ENCODE measurements around the gene RFTN1. TPM values are rescaled to one million over a fixed set of nuclear protein-coding genes. Genes with fewer than 3 reads are reported as not detected.

RFTN1 gene
- total RNA-seq, 2 experiments from 2014 or later = 59.9 to 63.4 TPM

DNA sequence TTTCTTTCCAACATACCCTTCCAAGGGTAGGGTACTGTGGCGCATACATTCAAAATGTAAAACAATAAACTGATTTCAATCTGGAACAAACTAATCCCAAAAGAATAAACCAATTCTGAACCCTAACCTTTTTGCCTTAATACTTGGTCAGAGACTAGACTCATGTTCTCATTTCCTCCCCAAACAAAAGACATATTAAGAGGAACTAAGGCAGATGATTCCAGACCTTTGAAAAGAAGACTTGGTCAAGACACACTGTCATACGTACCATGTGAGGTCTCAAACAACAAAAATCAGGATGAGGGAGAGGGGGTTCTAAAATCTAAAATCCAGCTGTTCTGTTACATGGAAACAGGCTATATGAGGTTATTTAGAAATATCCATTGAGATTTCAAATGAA, 102.1 kb downstream of the RFTN1 start:
- H3K4me1 Mint-ChIP-seq (ENCODE audit: low read depth) = peaks cover 20% of the 10 kb centered on the region
- H3K27me3 Mint-ChIP-seq (ENCODE audit: low read depth) = no peaks in the 10 kb centered on the region
- POLR2A ChIA-PET = no interaction called here
- CTCF ChIA-PET = interaction anchor here (2.1 kb wide), 1 partner anchor 10 kb away, joined by 6 read pairs; no protein-coding TSS in a partner anchor
- no peak for ATAC-seq
- peaks cover 46% of the 10 kb centered on the region for H3K36me3 Mint-ChIP-seq (ENCODE audit: low read depth)
- no peak overlapping the region for H3K27ac Mint-ChIP-seq
- no peaks in the 10 kb centered on the region for H3K9me3 Mint-ChIP-seq (ENCODE audit: insufficient read depth)
- DNase-seq = no peak
- H3K4me3 Mint-ChIP-seq = no peak overlapping the region

DNA sequence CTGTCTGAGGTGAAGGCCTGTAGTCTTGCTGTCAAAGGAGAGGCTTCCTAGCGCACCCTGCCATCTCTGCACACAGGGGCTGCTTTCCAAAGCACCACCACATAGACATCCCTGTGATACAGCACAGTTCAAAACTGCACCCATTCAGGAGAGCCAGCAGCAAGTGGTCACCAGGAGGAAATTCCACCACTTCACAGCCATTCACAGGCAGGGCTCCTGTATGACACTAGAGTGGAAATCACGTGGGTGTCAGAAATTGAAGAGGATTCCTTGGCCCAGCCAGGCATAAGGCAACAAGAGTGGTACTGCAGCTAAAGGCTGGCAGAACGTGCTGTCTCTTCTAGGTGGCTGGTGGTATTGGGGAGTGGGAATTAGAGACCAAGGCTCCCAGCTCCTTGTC, 102.8 kb downstream of the RFTN1 start:
- H3K36me3 Mint-ChIP-seq (ENCODE audit: low read depth) = peaks cover 40% of the 10 kb centered on the region
- ChIA-PET POLR2A (no interaction called here), CTCF (no interaction called here)
- peaks cover 20% of the 10 kb centered on the region for H3K4me1 Mint-ChIP-seq (ENCODE audit: low read depth)
- H3K27ac Mint-ChIP-seq = no peak overlapping the region
- H3K4me3 Mint-ChIP-seq = no peak overlapping the region
- H3K27me3 Mint-ChIP-seq (ENCODE audit: low read depth) = no peaks in the 10 kb centered on the region
- H3K9me3 Mint-ChIP-seq (ENCODE audit: insufficient read depth) = no peaks in the 10 kb centered on the region
- ATAC-seq (no peak), DNase-seq (no peak)

DNA sequence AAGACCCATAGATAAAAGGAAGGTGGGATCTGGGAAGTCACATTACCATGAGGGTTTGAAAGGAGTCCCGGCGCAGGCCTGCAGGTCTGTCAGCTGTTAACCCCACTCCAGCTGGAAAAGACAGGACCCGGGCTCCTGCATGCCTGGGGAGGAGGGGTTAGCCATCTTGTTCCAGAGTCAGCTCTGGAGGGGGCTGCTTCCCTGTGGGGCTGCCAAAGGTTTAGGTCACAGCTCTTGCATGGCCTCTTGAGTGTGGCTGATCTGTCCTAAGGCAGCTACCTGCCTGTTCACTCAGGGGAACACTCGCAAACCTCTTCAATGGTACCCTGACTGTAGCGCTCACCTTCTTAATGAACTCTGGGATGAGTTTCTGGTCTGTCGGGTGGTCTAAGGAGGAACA, 104.5 kb downstream of the RFTN1 start:
- ATAC-seq (no peak), DNase-seq (no peak)
- H3K36me3 Mint-ChIP-seq (ENCODE audit: low read depth) = peaks cover 37% of the 10 kb centered on the region
- no peaks in the 10 kb centered on the region for H3K27me3 Mint-ChIP-seq (ENCODE audit: low read depth)
- no peaks in the 10 kb centered on the region for H3K9me3 Mint-ChIP-seq (ENCODE audit: insufficient read depth)
- no peak overlapping the region for H3K27ac Mint-ChIP-seq
- ChIA-PET POLR2A (no interaction called here), CTCF (interaction anchor here (0.6 kb wide), 1 partner anchor 118 kb away, joined by 3 read pairs; no protein-coding TSS in a partner anchor)
- peaks cover 13% of the 10 kb centered on the region for H3K4me1 Mint-ChIP-seq (ENCODE audit: low read depth)
- no peak overlapping the region for H3K4me3 Mint-ChIP-seq

DNA sequence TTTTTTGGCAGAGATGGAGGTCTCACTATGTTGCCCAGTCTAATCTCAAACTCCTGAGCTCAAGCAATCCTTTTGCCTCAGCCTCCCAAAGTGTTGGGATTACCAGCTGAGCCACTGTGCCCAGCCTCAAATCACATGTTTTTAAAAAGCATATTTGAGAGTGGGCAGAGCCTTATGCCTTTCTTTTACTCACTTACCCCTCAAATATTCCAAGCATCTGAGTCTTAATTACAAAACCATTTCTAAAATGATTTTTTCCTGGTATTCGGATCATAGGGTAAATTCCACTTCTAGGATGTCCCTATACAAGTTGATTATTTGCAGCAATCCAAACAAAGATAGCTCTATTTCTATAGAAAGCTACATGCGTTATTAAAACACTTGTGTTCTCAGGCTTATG, 106.1 kb downstream of the RFTN1 start:
- ATAC-seq (no peak), DNase-seq (no peak)
- peaks cover 31% of the 10 kb centered on the region for H3K36me3 Mint-ChIP-seq (ENCODE audit: low read depth)
- H3K27me3 Mint-ChIP-seq (ENCODE audit: low read depth) = no peaks in the 10 kb centered on the region
- no peak overlapping the region for H3K27ac Mint-ChIP-seq
- ChIA-PET CTCF (no interaction called here), POLR2A (no interaction called here)
- no peaks in the 10 kb centered on the region for H3K9me3 Mint-ChIP-seq (ENCODE audit: insufficient read depth)
- peaks cover 5% of the 10 kb centered on the region for H3K4me1 Mint-ChIP-seq (ENCODE audit: low read depth)
- H3K4me3 Mint-ChIP-seq = no peak overlapping the region

DNA sequence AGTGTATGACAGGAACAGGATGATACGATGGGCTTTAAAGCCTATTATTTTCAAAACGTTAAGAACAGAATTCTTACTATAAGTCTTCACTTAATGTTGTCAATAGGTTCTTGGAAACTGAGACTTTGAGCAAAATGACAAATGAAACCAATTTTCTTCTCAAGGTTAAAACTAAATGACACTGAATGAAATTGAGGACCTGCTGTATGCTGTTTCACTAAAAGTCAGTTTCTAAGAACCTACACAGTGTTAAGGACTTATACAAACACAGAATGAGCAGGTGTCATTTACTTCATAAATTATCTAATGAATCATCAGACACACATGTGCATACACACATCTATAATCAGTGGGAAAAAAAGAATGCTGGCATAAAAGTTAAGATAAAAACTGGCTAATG, 106.9 kb downstream of the RFTN1 start:
- DNase-seq = no peak
- Mint-ChIP-seq H3K36me3 (ENCODE audit: low read depth) (peaks cover 36% of the 10 kb centered on the region), H3K27me3 (ENCODE audit: low read depth) (no peaks in the 10 kb centered on the region), H3K4me3 (no peak overlapping the region), H3K9me3 (ENCODE audit: insufficient read depth) (no peaks in the 10 kb centered on the region), H3K4me1 (ENCODE audit: low read depth) (peaks cover 2% of the 10 kb centered on the region), H3K27ac (no peak overlapping the region)
- ATAC-seq = no peak
- POLR2A ChIA-PET = no interaction called here
- CTCF ChIA-PET = no interaction called here

DNA sequence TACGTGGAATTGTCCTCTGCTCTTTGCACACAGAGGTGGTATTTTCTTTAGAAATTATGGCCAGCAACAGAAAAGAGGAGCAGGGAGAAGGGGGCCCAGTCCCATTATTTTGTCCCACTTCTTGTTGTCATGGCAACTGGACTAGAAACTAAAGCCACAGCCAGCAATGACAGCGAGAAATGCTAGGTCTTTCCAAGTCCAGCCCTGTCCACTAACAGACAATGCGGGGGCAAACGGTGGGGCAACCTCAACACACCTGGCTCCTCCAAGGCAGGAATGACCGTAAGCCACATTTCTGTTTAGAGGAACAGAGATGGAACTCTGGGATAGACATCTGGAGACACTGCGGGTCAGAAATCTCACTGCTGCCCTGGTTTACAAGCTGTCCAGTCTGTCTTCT, 107.3 kb downstream of the RFTN1 start:
- ChIA-PET POLR2A (no interaction called here), CTCF (no interaction called here)
- no peak overlapping the region for H3K4me3 Mint-ChIP-seq
- no peaks in the 10 kb centered on the region for H3K9me3 Mint-ChIP-seq (ENCODE audit: insufficient read depth)
- H3K4me1 Mint-ChIP-seq (ENCODE audit: low read depth) = peaks cover 5% of the 10 kb centered on the region
- no peaks in the 10 kb centered on the region for H3K27me3 Mint-ChIP-seq (ENCODE audit: low read depth)
- no peak overlapping the region for H3K27ac Mint-ChIP-seq
- DNase-seq (no peak), ATAC-seq (no peak)
- H3K36me3 Mint-ChIP-seq (ENCODE audit: low read depth) = peaks cover 40% of the 10 kb centered on the region

DNA sequence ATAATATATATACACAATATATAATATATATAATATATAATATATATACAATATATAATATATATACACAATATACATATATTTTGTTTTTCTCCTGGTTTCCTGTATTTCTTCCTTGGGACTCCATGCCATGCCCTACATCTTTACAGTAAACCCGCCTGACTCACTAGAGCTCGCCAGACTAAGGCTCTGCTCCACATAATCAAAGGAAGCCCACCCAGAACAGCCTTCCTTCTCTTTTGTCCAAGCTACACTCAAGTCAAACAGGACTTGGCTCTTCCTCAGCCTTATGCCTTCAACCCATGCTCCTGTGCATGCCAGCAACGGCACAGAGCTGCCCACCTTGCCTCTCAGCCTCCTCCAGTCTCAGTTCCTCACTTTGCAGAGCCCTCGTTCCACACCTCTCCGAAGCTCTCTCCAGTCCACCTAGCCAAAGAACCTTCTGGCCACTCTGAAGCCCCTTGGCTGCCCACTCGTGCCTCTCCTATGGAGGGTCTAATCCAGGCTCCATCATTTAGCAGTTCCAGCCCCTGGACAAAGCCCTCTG, 109.1 kb downstream of the RFTN1 start:
- H3K36me3 Mint-ChIP-seq (ENCODE audit: low read depth) = peaks cover 48% of the 10 kb centered on the region
- ATAC-seq (no peak), DNase-seq (no peak)
- H3K4me1 Mint-ChIP-seq (ENCODE audit: low read depth) = peaks cover 13% of the 10 kb centered on the region
- ChIA-PET CTCF (no interaction called here), POLR2A (no interaction called here)
- H3K27me3 Mint-ChIP-seq (ENCODE audit: low read depth) = no peaks in the 10 kb centered on the region
- no peaks in the 10 kb centered on the region for H3K9me3 Mint-ChIP-seq (ENCODE audit: insufficient read depth)
- no peak overlapping the region for H3K4me3 Mint-ChIP-seq
- no peak overlapping the region for H3K27ac Mint-ChIP-seq

DNA sequence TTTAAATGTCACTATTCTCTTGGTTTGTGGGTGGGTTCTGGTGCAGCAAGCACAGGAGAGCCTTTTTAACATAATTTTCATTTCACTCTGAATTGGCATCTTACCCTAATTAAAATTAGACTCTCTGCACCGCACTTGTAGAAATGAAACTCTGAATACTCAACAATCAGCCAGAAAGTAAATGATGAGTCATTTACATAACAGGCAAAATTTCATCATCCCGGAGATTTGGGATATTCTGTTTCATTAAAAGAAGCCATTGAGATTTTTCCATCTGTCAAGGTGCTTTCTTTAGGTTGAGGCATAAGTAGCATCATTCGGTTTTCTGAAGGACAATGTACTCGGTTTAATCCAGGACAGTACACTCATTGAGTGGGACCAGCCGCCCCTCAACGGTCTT, 111.0 kb downstream of the RFTN1 start:
- peaks cover 46% of the 10 kb centered on the region for H3K36me3 Mint-ChIP-seq (ENCODE audit: low read depth)
- H3K27ac Mint-ChIP-seq = no peak overlapping the region
- ChIA-PET POLR2A (no interaction called here), CTCF (no interaction called here)
- H3K4me3 Mint-ChIP-seq = no peak overlapping the region
- no peaks in the 10 kb centered on the region for H3K9me3 Mint-ChIP-seq (ENCODE audit: insufficient read depth)
- H3K4me1 Mint-ChIP-seq (ENCODE audit: low read depth) = peaks cover 15% of the 10 kb centered on the region
- no peak for ATAC-seq
- DNase-seq = no peak
- no peaks in the 10 kb centered on the region for H3K27me3 Mint-ChIP-seq (ENCODE audit: low read depth)

DNA sequence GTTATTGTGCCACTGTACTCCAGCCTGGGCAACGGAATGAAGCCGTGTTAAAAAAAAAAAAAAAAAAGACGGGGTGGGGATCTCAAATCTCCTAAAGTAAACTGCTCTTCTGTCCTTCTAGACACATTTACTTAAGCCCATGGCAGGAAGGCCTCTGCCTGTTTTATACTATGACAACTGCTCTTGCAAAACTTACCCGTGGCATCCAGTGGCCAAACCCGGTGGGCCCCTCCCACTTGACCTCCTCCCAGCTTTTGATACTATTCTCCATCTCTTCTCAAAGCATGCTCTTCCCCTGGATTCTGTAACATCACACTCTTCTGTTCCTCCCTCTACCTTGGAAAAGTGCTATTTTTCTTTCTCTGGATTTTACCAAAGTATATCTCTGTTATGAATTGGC, 112.2 kb downstream of the RFTN1 start:
- ATAC-seq (no peak), DNase-seq (no peak)
- H3K9me3 Mint-ChIP-seq (ENCODE audit: insufficient read depth) = no peaks in the 10 kb centered on the region
- H3K27me3 Mint-ChIP-seq (ENCODE audit: low read depth) = no peaks in the 10 kb centered on the region
- H3K36me3 Mint-ChIP-seq (ENCODE audit: low read depth) = peaks cover 52% of the 10 kb centered on the region
- ChIA-PET CTCF (no interaction called here), POLR2A (no interaction called here)
- H3K4me1 Mint-ChIP-seq (ENCODE audit: low read depth) = peaks cover 15% of the 10 kb centered on the region
- H3K4me3 Mint-ChIP-seq = no peak overlapping the region
- H3K27ac Mint-ChIP-seq = no peak overlapping the region

DNA sequence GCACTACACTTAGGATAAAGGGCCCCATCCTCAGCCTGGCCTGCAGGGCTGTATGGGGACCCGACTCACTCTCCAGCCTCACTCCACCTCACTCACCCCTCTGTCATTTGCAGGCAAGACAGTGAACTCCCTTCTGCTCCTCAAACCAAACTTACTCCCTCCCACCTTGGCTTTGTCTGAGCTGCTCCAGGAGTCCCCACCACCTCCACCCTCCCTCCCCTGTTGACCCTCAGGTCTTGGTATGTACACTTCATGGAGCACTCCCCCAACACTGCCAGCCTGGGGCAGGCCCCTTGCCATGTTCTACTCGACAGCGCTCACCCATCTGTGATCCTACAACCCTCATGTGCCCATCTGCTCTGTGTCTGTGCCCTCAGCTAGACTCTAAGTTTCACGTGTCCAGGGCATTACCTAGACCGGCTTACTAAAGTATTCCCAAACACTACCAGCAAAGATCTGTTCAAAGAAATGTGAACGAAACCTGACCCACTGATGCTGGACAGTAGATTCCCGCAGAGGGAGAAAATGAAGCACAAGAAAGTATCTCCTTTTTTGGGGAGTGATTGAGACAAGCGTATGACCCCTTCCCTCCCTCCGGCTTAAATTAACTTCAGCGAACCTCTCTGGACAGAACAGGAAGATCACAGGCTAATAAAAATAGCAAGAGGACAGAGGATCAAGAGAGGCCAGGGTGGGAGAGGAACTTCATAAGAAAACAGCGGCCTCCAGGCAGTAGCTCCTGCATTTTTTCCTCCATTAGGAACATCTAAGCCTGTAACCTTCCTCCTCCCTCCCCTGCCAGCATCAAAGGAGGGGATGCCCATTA, 113.2 kb downstream of the RFTN1 start:
- H3K36me3 Mint-ChIP-seq (ENCODE audit: low read depth) = peaks cover 56% of the 10 kb centered on the region
- no peak overlapping the region for H3K4me3 Mint-ChIP-seq
- H3K27me3 Mint-ChIP-seq (ENCODE audit: low read depth) = no peaks in the 10 kb centered on the region
- ChIA-PET POLR2A (no interaction called here), CTCF (no interaction called here)
- peaks cover 15% of the 10 kb centered on the region for H3K4me1 Mint-ChIP-seq (ENCODE audit: low read depth)
- no peak for ATAC-seq
- DNase-seq = no peak
- H3K9me3 Mint-ChIP-seq (ENCODE audit: insufficient read depth) = no peaks in the 10 kb centered on the region
- peak overlapping the region; percentile 47 for H3K27ac Mint-ChIP-seq

DNA sequence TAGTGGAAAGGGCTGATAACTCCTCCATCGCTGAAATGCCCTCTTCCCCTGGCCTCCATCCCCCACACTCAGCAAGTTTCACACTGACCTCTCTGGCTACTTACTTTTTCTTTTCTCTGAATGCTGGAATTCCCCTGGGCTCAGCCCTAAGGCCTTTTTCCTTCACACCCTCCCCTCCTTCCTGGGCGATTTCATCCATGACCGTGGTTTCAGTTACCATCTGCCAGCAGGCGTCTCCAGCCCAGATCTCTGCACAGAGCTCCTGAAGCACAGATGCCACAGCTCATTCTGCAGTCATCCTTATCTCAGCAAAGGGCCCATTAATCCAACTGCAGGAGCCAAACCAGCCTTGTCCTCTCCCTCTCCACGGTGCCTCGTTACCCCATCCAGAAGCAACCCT, 114.0 kb downstream of the RFTN1 start:
- H3K27me3 Mint-ChIP-seq (ENCODE audit: low read depth) = no peaks in the 10 kb centered on the region
- POLR2A ChIA-PET = no interaction called here
- H3K4me1 Mint-ChIP-seq (ENCODE audit: low read depth) = peaks cover 15% of the 10 kb centered on the region
- no peak for ATAC-seq
- H3K4me3 Mint-ChIP-seq = no peak overlapping the region
- H3K27ac Mint-ChIP-seq = peak overlapping the region; percentile 21
- H3K36me3 Mint-ChIP-seq (ENCODE audit: low read depth) = peaks cover 57% of the 10 kb centered on the region
- no peaks in the 10 kb centered on the region for H3K9me3 Mint-ChIP-seq (ENCODE audit: insufficient read depth)
- CTCF ChIA-PET = no interaction called here
- no peak for DNase-seq

DNA sequence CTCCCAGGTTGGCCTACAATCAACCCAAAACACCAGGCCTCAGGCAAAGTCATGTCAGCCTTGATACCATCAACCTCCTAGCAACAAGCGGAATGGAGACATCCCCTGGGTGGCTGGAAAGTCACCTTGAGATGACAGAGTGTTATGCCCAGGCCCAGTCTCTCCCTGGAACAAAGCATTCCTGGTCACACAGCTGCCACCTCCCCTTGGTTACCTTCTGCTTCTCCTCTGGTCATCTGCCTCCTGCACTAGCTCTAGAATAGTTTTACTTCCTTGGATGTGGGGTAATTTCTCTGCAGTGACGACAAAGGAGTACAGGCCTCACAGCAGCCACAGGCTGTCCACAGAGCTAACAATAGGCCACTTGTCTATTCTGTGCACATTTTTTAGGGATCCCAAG, 114.9 kb downstream of the RFTN1 start:
- CTCF ChIA-PET = no interaction called here
- H3K9me3 Mint-ChIP-seq (ENCODE audit: insufficient read depth) = no peaks in the 10 kb centered on the region

DNA sequence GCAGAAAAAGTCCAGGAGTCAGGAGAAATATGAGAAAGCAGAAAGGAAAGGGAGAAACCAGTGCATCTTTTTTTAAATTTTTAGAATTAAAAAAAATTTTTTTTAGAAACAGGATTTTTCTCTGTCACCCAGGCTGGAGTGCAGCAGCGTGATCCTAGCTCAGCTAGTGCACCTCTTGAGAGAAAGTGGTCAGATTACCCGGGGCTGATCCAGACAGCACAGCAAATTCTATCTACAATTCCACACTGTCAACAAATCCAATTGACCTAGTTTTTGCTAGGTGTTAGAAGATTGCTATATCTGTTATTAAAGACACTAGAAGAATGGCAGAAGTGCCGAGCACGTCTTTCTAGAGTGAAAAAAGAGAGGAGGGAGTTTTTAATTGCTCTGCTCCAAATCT, 117.3 kb downstream of the RFTN1 start:
- ChIA-PET POLR2A (no interaction called here), CTCF (no interaction called here)
- no peak for ATAC-seq
- H3K27me3 Mint-ChIP-seq (ENCODE audit: low read depth) = no peaks in the 10 kb centered on the region
- peaks cover 9% of the 10 kb centered on the region for H3K4me1 Mint-ChIP-seq (ENCODE audit: low read depth)
- no peak for DNase-seq
- H3K36me3 Mint-ChIP-seq (ENCODE audit: low read depth) = peaks cover 62% of the 10 kb centered on the region
- H3K4me3 Mint-ChIP-seq = no peak overlapping the region
- no peak overlapping the region for H3K27ac Mint-ChIP-seq
- H3K9me3 Mint-ChIP-seq (ENCODE audit: insufficient read depth) = peaks cover 8% of the 10 kb centered on the region

More for the DNA sequence above, 114.9 kb downstream of the RFTN1 start:
- ATAC-seq = no peak
- Mint-ChIP-seq H3K4me1 (ENCODE audit: low read depth) (peaks cover 15% of the 10 kb centered on the region), H3K27ac (no peak overlapping the region), H3K27me3 (ENCODE audit: low read depth) (no peaks in the 10 kb centered on the region), H3K36me3 (ENCODE audit: low read depth) (peaks cover 59% of the 10 kb centered on the region), H3K4me3 (no peak overlapping the region)
- no peak for DNase-seq
- POLR2A ChIA-PET = no interaction called here
